K562 (cell line): ENCODE data around the gene CCNY. TPM values are rescaled to one million over a fixed set of nuclear protein-coding genes. Genes with fewer than 3 reads are reported as not detected.

Experiments used
- ATAC-seq: fragments of 200-7000 bp; cut with Tn5 transposase; 3 replicates; pipeline ENCODE4 v1.9.1; 2020; ENCODE audit warnings: moderate library complexity
- BruUV-seq: library from RNA; stranded (reverse); fragments of 400-500 nt; replicated peaks from 2 replicates; lab custom pipeline; 2021; lab: Mats Ljungman, UMichigan
- CTCF ChIA-PET: fragments of 300-600 bp; formaldehyde crosslinking; extraction: SDS; loops from one replicate; lab custom pipeline; 2021; ENCODE audit warnings: low intra/inter-chr PET ratio; lab: Yijun Ruan, JAX
- POLR2A ChIA-PET: fragments of 300-600, 350-650 bp; sonication (Branson Sonifier 250); formaldehyde crosslinking; extraction: SDS; loops from one replicate; lab custom pipeline; 2021; ENCODE audit warnings: antibody characterized with exemption, inconsistent platforms; lab: Yijun Ruan, JAX
- DNase-seq, 4 experiments: peaks; one replicate each; pipeline versions ENCODE4 v3.0.0 to v3.0.0-alpha.2; 2011 to 2018; ENCODE audit warnings: low spot score in 3 of 4, mixed read lengths in 3 of 4; ENCODE audit errors: extremely low read depth in 1 of 4
- FAIRE-seq: peaks from 2 replicates; lab custom pipeline; 2011; peaks lifted over from hg19 to GRCh38; lab: Jason Lieb, UNC
- H2AFZ ChIP-seq: 2 replicates; pipeline ENCODE4 v1.6.0; 2011; ENCODE audit warnings: low read depth, low read length, control low read depth, inconsistent platforms
- H3K27ac ChIP-seq: fragments of 200-600 bp; 3 replicates; pipeline ENCODE4 v1.8.0; 2011; ENCODE audit warnings: low read depth, mild to moderate bottlenecking, control low read depth, inconsistent platforms, low read length, moderate library complexity, mixed read lengths; ENCODE audit errors: extremely low read depth
- H3K27me3 ChIP-seq, 2 experiments: fragments of 300-600 bp in 1 of 2; 2 replicates in 1 of 2; 3 replicates in 1 of 2; pipeline versions ENCODE4 v1.6.0 to v1.8.0; 2011; ENCODE audit warnings: inconsistent platforms in 2 of 2, low read length in 2 of 2, mild to moderate bottlenecking in 1 of 2, mixed read lengths in 1 of 2, moderate library complexity in 1 of 2; ENCODE audit not compliant: control insufficient read depth in 2 of 2, insufficient read depth in 2 of 2
- H3K36me3 ChIP-seq: fragments of 300-600 bp; 3 replicates; pipeline ENCODE4 v1.8.0; 2011; ENCODE audit warnings: mild to moderate bottlenecking, low read length, inconsistent platforms; ENCODE audit not compliant: control insufficient read depth, insufficient read depth
- H3K4me1 ChIP-seq, 2 experiments: fragments of 200-600 bp in 1 of 2; replicated peaks in 1 of 2; 2 replicates in 1 of 2; 3 replicates in 1 of 2; pipeline versions ENCODE4 v1.5.1 to v1.8.0; 2011; ENCODE audit warnings: inconsistent platforms in 2 of 2, low read length in 2 of 2, mild to moderate bottlenecking in 1 of 2, mixed read lengths in 1 of 2, moderate library complexity in 1 of 2; ENCODE audit not compliant: control insufficient read depth in 2 of 2, insufficient read depth in 2 of 2
- H3K4me2 ChIP-seq: 2 replicates; pipeline ENCODE4 v1.6.1; 2011; ENCODE audit warnings: low read length, control low read depth, inconsistent platforms, mixed read lengths; ENCODE audit not compliant: insufficient read depth
- H3K4me3 ChIP-seq: fragments of 200-600 bp; sonication (generic), shearing (Covaris generic); 2 replicates; pipeline ENCODE4 v1.5.1; 2016; ENCODE audit warnings: control low read depth, inconsistent platforms
- H3K79me2 ChIP-seq: fragments of 200-600 bp; 3 replicates; pipeline ENCODE4 v1.8.0; 2011; ENCODE audit warnings: low read length, inconsistent platforms; ENCODE audit not compliant: control insufficient read depth, insufficient read depth
- H3K9ac ChIP-seq, 2 experiments: 2 replicates each; pipeline versions ENCODE4 v1.6.0 to v1.6.1; 2011; ENCODE audit warnings: low read depth in 2 of 2, low read length in 2 of 2, control low read depth in 1 of 2, inconsistent platforms in 1 of 2, mild to moderate bottlenecking in 1 of 2, mixed read lengths in 1 of 2; ENCODE audit not compliant: insufficient read depth in 1 of 2
- H3K9me1 ChIP-seq: one replicate; pipeline ENCODE4 v1.6.0; 2011; ENCODE audit warnings: inconsistent platforms, mild to moderate bottlenecking, low read length, moderate library complexity; ENCODE audit not compliant: control insufficient read depth, insufficient read depth
- H3K9me3 ChIP-seq: replicated peaks from 2 replicates; pipeline ENCODE4 v1.5.1; 2011; ENCODE audit warnings: low read depth, low read length, inconsistent platforms; ENCODE audit not compliant: control insufficient read depth, insufficient read depth
- H4K20me1 ChIP-seq: replicated peaks from 2 replicates; pipeline ENCODE4 v1.6.1; 2011; ENCODE audit warnings: low read length, inconsistent platforms, mixed read lengths; ENCODE audit not compliant: control insufficient read depth, insufficient read depth
- CREB5 ChIP-seq: fragments of 250-450 bp; sonication (Bioruptor Pico); IDR thresholded peaks from 2 replicates; pipeline ENCODE4 v1.5.0; 2020; ENCODE audit warnings: mild to moderate bottlenecking
- EZH2 ChIP-seq: IDR thresholded peaks from 2 replicates; pipeline ENCODE4 v1.6.1; 2012; ENCODE audit warnings: low read depth, mild to moderate bottlenecking, inconsistent platforms, low read length, borderline replicate concordance
- FOXA1 ChIP-seq: fragments of 450-650 bp; IDR thresholded peaks from 2 replicates; pipeline ENCODE4 v1.6.1; 2016; ENCODE audit warnings: mild to moderate bottlenecking, borderline replicate concordance
- GATAD2A ChIP-seq: fragments of 450-650 bp; IDR thresholded peaks from 2 replicates; pipeline ENCODE4 v1.6.1; 2017
- MAFF ChIP-seq: IDR thresholded peaks from 2 replicates; pipeline ENCODE4 v1.6.1; 2012; ENCODE audit warnings: low read length, improper control_type of control experiment
- MTF1 ChIP-seq: fragments of 250-450 bp; sonication (Bioruptor Pico); IDR thresholded peaks from 2 replicates; pipeline ENCODE4 v1.9.0; 2021; ENCODE audit warnings: moderate library complexity, mild to moderate bottlenecking, inconsistent platforms, borderline replicate concordance
- MYC ChIP-seq, 2 experiments: fragments of 250-450 bp in 1 of 2; sonication (Bioruptor Pico) in 1 of 2; IDR thresholded peaks; 2 replicates each; pipeline versions ENCODE4 v1.5.1 to v1.6.1; 2012 to 2021; ENCODE audit warnings: low read depth in 2 of 2, borderline replicate concordance in 1 of 2, improper control_type of control experiment in 1 of 2, low read length in 1 of 2, mild to moderate bottlenecking in 1 of 2, moderate library complexity in 1 of 2
- NR2C1 ChIP-seq, 2 experiments: fragments of 450-650 bp; IDR thresholded peaks; 2 replicates each; pipeline ENCODE4 v1.6.1; 2017; ENCODE audit warnings: mild to moderate bottlenecking in 2 of 2, antibody characterized with exemption in 1 of 2, inconsistent platforms in 1 of 2, missing compliant biosample characterization in 1 of 2, missing genetic modification characterization in 1 of 2
- NR2C2 ChIP-seq, 2 experiments: fragments of 200-800 bp in 1 of 2; sonication (Bioruptor generic) in 1 of 2; sonication (generic) in 1 of 2; formaldehyde crosslinking in 1 of 2; IDR thresholded peaks; 2 replicates each; pipeline versions ENCODE4 v1.6.1 to v1.8.0; 2016 to 2022; ENCODE audit warnings: mild to moderate bottlenecking in 1 of 2, missing compliant biosample characterization in 1 of 2, missing genetic modification characterization in 1 of 2, missing genetic modification reagents in 1 of 2
- PCBP1 ChIP-seq: fragments of 200-400 bp; formaldehyde crosslinking; IDR thresholded peaks from 2 replicates; pipeline ENCODE4 v1.6.1; 2018; ENCODE audit warnings: mild to moderate bottlenecking, low read depth, low read length; ENCODE audit not compliant: poor library complexity, severe bottlenecking
- RFX1 ChIP-seq: fragments of 450-650 bp; IDR thresholded peaks from 2 replicates; pipeline ENCODE4 v1.6.1; 2016; ENCODE audit warnings: mild to moderate bottlenecking, moderate library complexity
- RUNX1 ChIP-seq: sonication (generic); IDR thresholded peaks from 2 replicates; pipeline ENCODE4 v1.6.1; 2016; ENCODE audit warnings: antibody characterized with exemption, low read depth
- SMAD3 ChIP-seq: fragments of 450-650 bp; formaldehyde crosslinking; conservative IDR thresholded peaks from 2 replicates; pipeline ENCODE4 v1.4.0; 2020; ENCODE audit warnings: mild to moderate bottlenecking
- SMARCA5 ChIP-seq: fragments of 450-650 bp; IDR thresholded peaks from 2 replicates; pipeline ENCODE4 v1.6.1; 2016
- U2AF1 ChIP-seq: fragments of 200-400 bp; formaldehyde crosslinking; optimal IDR thresholded peaks from 2 replicates; pipeline ENCODE3; 2017; ENCODE audit warnings: mild to moderate bottlenecking, low read depth, low read length, moderate library complexity
- WGBS: fragments of 100-300 bp; shearing (Covaris generic); methylation state at CpG from one replicate; pipeline ENCODE4 v1.1.6; 2016; ENCODE audit warnings: low coverage, mixed read lengths; ENCODE audit not compliant: insufficient coverage; ENCODE audit errors: missing lambda C conversion rate; 5-methylcytosine and 5-hydroxymethylcytosine counted together
- in situ Hi-C: fragments of 300-500 bp; cut with MboI; formaldehyde crosslinking; loops from 4 replicates; pipeline ENCODE4 v1.15.0; 2018; ENCODE audit warnings: inconsistent platforms, mixed read lengths
- intact Hi-C: fragments of 100-400 bp; cut with micrococcal nuclease; formaldehyde crosslinking; loops from 2 replicates; pipeline ENCODE4 v1.14.2; 2022
- polyA plus RNA-seq, 8 experiments: library from polyadenylated mRNA; depleted of rRNA in 4 of 8; stranded (reverse) in 5 of 8; unstranded in 3 of 8; fragments of >200 nt; fragmentation: Nextera tagmentation in 2 of 8; fragmentation: Illumina TruSeq in 1 of 8; extraction: Ambion mirVana in 2 of 8; extraction: Trizol in 1 of 8; gene quantifications; 2 replicates each; pipeline versions ENCODE4 v1.2.1 to v1.2.3, GENCODE V29; 2011 to 2014; ENCODE audit warnings: inconsistent platforms in 1 of 8, missing spikeins in 1 of 8
- total RNA-seq, 7 experiments: library from RNA; depleted of rRNA in 6 of 7; stranded (reverse); fragments of >200 nt in 6 of 7; fragmentation: Illumina TruSeq in 2 of 7; extraction: Trizol in 2 of 7; gene quantifications; 2 replicates each; pipeline versions ENCODE4 v1.2.1 to v1.2.3, GENCODE V29; 2011 to 2021; ENCODE audit warnings: low replicate concordance in 1 of 7
- TF ChIP-seq, protein P1 (sequence below): IDR thresholded peaks from 2 replicates; pipeline ENCODE4 v1.6.1; 2011; ENCODE audit not compliant: insufficient read length; ENCODE audit errors: extremely low read depth
- TF ChIP-seq, protein P2 (sequence below): fragments of 250-450 bp; sonication (Bioruptor Pico); IDR thresholded peaks from 2 replicates; pipeline ENCODE4 v1.8.0; 2022; ENCODE audit warnings: inconsistent platforms
- TF ChIP-seq, protein P3 (sequence below): fragments of 450-650 bp; IDR thresholded peaks from 2 replicates; pipeline ENCODE4 v1.6.1; 2016; ENCODE audit warnings: missing biosample characterization, missing genetic modification characterization

CCNY gene
- total and polyA plus RNA-seq, 9 of the 15 experiments (the other 6 are each of a cell fraction or from before 2014, with no cell fraction given) = 8.4 to 109 (median 38.6) TPM

DNA sequence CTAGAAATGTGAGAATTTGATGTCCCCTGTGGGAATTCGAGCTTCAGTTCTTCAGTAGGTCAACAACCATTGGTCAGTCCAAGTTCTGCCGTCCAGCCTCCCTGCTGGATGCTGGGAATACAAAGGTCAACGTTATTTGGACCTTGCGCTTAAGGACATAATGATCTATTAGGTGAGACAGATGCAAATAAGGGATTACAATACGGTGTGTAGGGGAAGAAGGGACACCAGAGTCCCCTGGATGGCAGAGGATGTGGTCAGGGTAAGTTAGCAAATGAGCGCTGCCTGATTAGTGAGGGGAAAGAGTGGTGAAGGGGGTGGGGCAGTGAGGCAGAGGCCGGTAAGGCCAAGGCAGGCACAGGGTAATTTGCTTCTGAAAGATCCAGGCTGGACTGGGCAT lies 16.2 kb downstream of the CCNY start:
- TF ChIP-seq MAFF (no peak), MTF1 (CRISPR knock-in tag) (no peak), RUNX1 (no peak), RFX1 (no peak), MYC (IDR thresholded peaks at IDR 0.05; ENCODE audit: low read depth, low read length) (no peak), MYC (CRISPR knock-in tag; IDR thresholded peaks at IDR 0.05; ENCODE audit: borderline replicate concordance, low read depth) (no peak), FOXA1 (no peak), EZH2 (no peak), SMARCA5 (no peak), U2AF1 (no peak), PCBP1 (no peak), NR2C1 (IDR thresholded peaks at IDR 0.05) (no peak), NR2C1 (tag; IDR thresholded peaks at IDR 0.05) (no peak), CREB5 (no peak), NR2C2 (CRISPR knock-in tag; IDR thresholded peaks at IDR 0.05) (no peak), NR2C2 (tag; IDR thresholded peaks at IDR 0.05) (no peak), GATAD2A (no peak), SMAD3 (CRISPR knock-in tag) (no peak)
- TF ChIP-seq, protein P1, sequence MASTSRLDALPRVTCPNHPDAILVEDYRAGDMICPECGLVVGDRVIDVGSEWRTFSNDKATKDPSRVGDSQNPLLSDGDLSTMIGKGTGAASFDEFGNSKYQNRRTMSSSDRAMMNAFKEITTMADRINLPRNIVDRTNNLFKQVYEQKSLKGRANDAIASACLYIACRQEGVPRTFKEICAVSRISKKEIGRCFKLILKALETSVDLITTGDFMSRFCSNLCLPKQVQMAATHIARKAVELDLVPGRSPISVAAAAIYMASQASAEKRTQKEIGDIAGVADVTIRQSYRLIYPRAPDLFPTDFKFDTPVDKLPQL = no peak
- TF ChIP-seq, protein P2, sequence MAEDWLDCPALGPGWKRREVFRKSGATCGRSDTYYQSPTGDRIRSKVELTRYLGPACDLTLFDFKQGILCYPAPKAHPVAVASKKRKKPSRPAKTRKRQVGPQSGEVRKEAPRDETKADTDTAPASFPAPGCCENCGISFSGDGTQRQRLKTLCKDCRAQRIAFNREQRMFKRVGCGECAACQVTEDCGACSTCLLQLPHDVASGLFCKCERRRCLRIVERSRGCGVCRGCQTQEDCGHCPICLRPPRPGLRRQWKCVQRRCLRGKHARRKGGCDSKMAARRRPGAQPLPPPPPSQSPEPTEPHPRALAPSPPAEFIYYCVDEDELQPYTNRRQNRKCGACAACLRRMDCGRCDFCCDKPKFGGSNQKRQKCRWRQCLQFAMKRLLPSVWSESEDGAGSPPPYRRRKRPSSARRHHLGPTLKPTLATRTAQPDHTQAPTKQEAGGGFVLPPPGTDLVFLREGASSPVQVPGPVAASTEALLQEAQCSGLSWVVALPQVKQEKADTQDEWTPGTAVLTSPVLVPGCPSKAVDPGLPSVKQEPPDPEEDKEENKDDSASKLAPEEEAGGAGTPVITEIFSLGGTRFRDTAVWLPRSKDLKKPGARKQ = no peak
- TF ChIP-seq, protein P3, sequence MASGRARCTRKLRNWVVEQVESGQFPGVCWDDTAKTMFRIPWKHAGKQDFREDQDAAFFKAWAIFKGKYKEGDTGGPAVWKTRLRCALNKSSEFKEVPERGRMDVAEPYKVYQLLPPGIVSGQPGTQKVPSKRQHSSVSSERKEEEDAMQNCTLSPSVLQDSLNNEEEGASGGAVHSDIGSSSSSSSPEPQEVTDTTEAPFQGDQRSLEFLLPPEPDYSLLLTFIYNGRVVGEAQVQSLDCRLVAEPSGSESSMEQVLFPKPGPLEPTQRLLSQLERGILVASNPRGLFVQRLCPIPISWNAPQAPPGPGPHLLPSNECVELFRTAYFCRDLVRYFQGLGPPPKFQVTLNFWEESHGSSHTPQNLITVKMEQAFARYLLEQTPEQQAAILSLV = no peak
- TF ChIP-seq, all 486 proteins: peak for 0
- ATAC-seq = peak; percentile 7; the same call in 2 of the 3 replicates
- H3K79me2 ChIP-seq = peaks cover 99% of the 10 kb centered on the region
- H4K20me1 ChIP-seq = peaks cover 52% of the 10 kb centered on the region
- H2AFZ ChIP-seq = no peak overlapping the region
- intact Hi-C loops (no loop called here), in situ Hi-C loops (no loop called here)
- no peak for FAIRE-seq
- CTCF ChIA-PET = no interaction called here
- peaks cover 12 to 50% of the 10 kb centered on the region in 2 experiments; a peak in 4 of 5 replicates for H3K4me1 ChIP-seq
- H3K9me3 ChIP-seq = no peaks in the 10 kb centered on the region
- no peak overlapping the region for H3K27ac ChIP-seq
- no peak overlapping the region for H3K9ac ChIP-seq
- POLR2A ChIA-PET = interaction anchor here (0.6 to 6.0 kb wide), 3 partner anchors 12 to 106 kb away, joined by 3 to 35 read pairs (median 19); no protein-coding TSS in a partner anchor
- H3K4me3 ChIP-seq = no peak overlapping the region
- no peak overlapping the region; the same call in 1 of the 2 replicates for H3K4me2 ChIP-seq
- 61% methylated on average over 5 of the region's 7 CpGs for WGBS
- H3K27me3 ChIP-seq = no peaks in the 10 kb centered on the region
- no peak for DNase-seq
- peaks cover 4% of the 10 kb centered on the region; the same call in 2 of the 3 replicates for H3K36me3 ChIP-seq
- no TSS peak for BruUV-seq
- H3K9me1 ChIP-seq = peaks cover 5% of the 10 kb centered on the region
